ENCODE measurements around the gene RNF11.

DNA sequence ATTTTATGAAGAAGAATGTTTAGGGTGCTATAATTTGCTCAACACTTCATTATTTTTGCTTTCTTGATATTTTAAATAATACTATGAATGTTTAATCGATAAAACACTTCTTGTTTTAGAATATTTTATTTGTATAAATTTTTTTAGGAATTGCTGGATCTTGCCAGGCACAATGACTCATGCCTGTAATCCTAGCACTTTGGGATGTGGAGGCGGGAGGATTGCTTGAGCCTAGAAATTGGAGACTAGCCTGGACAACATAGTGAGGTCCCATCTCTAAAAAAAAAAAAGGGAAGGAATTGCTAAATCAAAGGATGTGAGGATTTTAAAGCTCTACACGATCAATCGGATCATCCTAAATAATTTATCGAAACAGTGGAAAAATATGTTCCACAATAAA, 17.6 kb downstream of the RNF11 start:
- no peak for TF ChIP-seq ARNT (IDR thresholded peaks at IDR 0.05)
- no peak for TF ChIP-seq HDGF (IDR thresholded peaks at IDR 0.05; ENCODE audit: borderline replicate concordance)
- no peak for TF ChIP-seq SP1 (IDR thresholded peaks at IDR 0.05)
- no peak for TF ChIP-seq FOXM1 (IDR thresholded peaks at IDR 0.05; ENCODE audit: borderline replicate concordance)
- TF ChIP-seq TARDBP (IDR thresholded peaks at IDR 0.05) = no peak
- TF ChIP-seq L3MBTL2 (conservative IDR thresholded peaks at IDR 0.05) = no peak
- TF ChIP-seq BHLHE40 (IDR thresholded peaks at IDR 0.05; ENCODE audit: borderline replicate concordance) = no peak
- TF ChIP-seq SUZ12 (IDR thresholded peaks at IDR 0.05) = no peak
- no peak for TF ChIP-seq ELF4 (IDR thresholded peaks at IDR 0.05)
- TF ChIP-seq ZNF384 (IDR thresholded peaks at IDR 0.05) = no peak
